HepG2 (cell line): ENCODE measurements around the gene RAPSN. TPM values are rescaled to one million over a fixed set of nuclear protein-coding genes. Genes with fewer than 3 reads are reported as not detected.
A peak's percentile ranks its signal among the peaks of the same experiment; 100 is the strongest.

Experiments
- ARID2 ChIP-seq: sonication (generic); formaldehyde crosslinking; IDR thresholded peaks from 2 replicates; pipeline ENCODE4 v1.8.1; 2022; ENCODE audit warnings: mild to moderate bottlenecking, missing genetic modification reagents, borderline replicate concordance
- DPF2 ChIP-seq: sonication (generic); formaldehyde crosslinking; IDR thresholded peaks from 2 replicates; pipeline ENCODE4 v1.4.0; 2020; ENCODE audit warnings: mild to moderate bottlenecking, low read depth, missing genetic modification reagents, borderline replicate concordance
- EEA1 ChIP-seq: sonication (generic); formaldehyde crosslinking; IDR thresholded peaks from 2 replicates; pipeline ENCODE4 v1.5.1; 2020; ENCODE audit warnings: mild to moderate bottlenecking, missing genetic modification reagents, borderline replicate concordance
- FOXO1 ChIP-seq: sonication (generic); formaldehyde crosslinking; IDR thresholded peaks from 2 replicates; pipeline ENCODE4 v1.4.0; 2020; ENCODE audit warnings: missing genetic modification reagents
- GMEB1 ChIP-seq: sonication (generic); formaldehyde crosslinking; IDR thresholded peaks from 2 replicates; pipeline ENCODE4 v1.5.1; 2020; ENCODE audit warnings: missing genetic modification reagents, mild to moderate bottlenecking, borderline replicate concordance
- KDM1A ChIP-seq: IDR thresholded peaks from 2 replicates; pipeline ENCODE4 v1.6.1; 2016; ENCODE audit warnings: missing compliant biosample characterization
- MXI1 ChIP-seq: IDR thresholded peaks from 3 replicates; pipeline ENCODE4 v1.6.1; 2012; ENCODE audit warnings: low read depth, low read length, inconsistent platforms, borderline replicate concordance
- NFKBIZ ChIP-seq: IDR thresholded peaks from 2 replicates; pipeline ENCODE4 v1.6.1; 2018; ENCODE audit warnings: missing genetic modification reagents, missing compliant biosample characterization
- SP1 ChIP-seq, 2 experiments: fragments of 450-650 bp in 1 of 2; sonication (generic) in 1 of 2; formaldehyde crosslinking in 1 of 2; IDR thresholded peaks; 2 replicates each; pipeline versions ENCODE4 v1.4.0 to v1.6.1; 2016 to 2020; ENCODE audit warnings: missing genetic modification reagents in 1 of 2
- TGIF2 ChIP-seq: IDR thresholded peaks from 2 replicates; pipeline ENCODE4 v1.6.1; 2016; ENCODE audit warnings: control low read depth, missing compliant biosample characterization
- TOPORS ChIP-seq: sonication (generic); formaldehyde crosslinking; IDR thresholded peaks from 2 replicates; pipeline ENCODE4 v1.8.0; 2023; ENCODE audit warnings: mild to moderate bottlenecking, missing genetic modification reagents
- ZNF451 ChIP-seq: sonication (generic); formaldehyde crosslinking; IDR thresholded peaks from 2 replicates; pipeline ENCODE4 v1.5.0; 2020; ENCODE audit warnings: mild to moderate bottlenecking, missing genetic modification reagents
- ZNF619 ChIP-seq: sonication (generic); formaldehyde crosslinking; IDR thresholded peaks from 2 replicates; pipeline ENCODE4 v1.4.0; 2020; ENCODE audit warnings: mild to moderate bottlenecking, missing genetic modification reagents
- polyA plus RNA-seq, 8 experiments: library from polyadenylated mRNA; depleted of rRNA in 3 of 8; stranded (reverse) in 7 of 8; unstranded in 1 of 8; fragments of >200 nt; fragmentation: Illumina TruSeq in 4 of 8; extraction: Trizol in 4 of 8; gene quantifications; 2 replicates each; pipeline versions ENCODE4 v1.2.1 to v1.2.3, GENCODE V29; 2011 to 2016; ENCODE audit warnings: low read depth in 4 of 8, missing spikeins in 1 of 8, mixed read lengths in 1 of 8; ENCODE audit not compliant: insufficient read depth in 1 of 8
- total RNA-seq, 5 experiments: library from RNA; depleted of rRNA; stranded (reverse); fragments of >200 nt; fragmentation: Illumina TruSeq; extraction: Trizol; gene quantifications; 2 replicates each; pipeline ENCODE4 v1.2.3, GENCODE V29; 2016; ENCODE audit warnings: low read depth in 1 of 5
- TF ChIP-seq, protein P1 (sequence below): IDR thresholded peaks from 2 replicates; pipeline ENCODE4 v1.6.1; 2016
- TF ChIP-seq, protein P2 (sequence below): sonication (generic); formaldehyde crosslinking; IDR thresholded peaks from 2 replicates; pipeline ENCODE4 v1.4.0; 2020; ENCODE audit warnings: mild to moderate bottlenecking, missing genetic modification reagents, borderline replicate concordance
- TF ChIP-seq, protein P3 (sequence below), 2 experiments: IDR thresholded peaks; 2 replicates each; pipeline ENCODE4 v1.6.1; 2011 to 2012; ENCODE audit warnings: low read length in 2 of 2, borderline replicate concordance in 1 of 2, low read depth in 1 of 2, mild to moderate bottlenecking in 1 of 2, moderate library complexity in 1 of 2
- TF ChIP-seq, protein P4 (sequence below): sonication (generic); formaldehyde crosslinking; IDR thresholded peaks from 2 replicates; pipeline ENCODE4 v1.8.0; 2022; ENCODE audit warnings: missing genetic modification reagents, mild to moderate bottlenecking, borderline replicate concordance

The RAPSN gene
- total and polyA plus RNA-seq, 2 of the 13 experiments (the other 11 are each of a cell fraction or from before 2014, with no cell fraction given): 0.15 to 1.2 TPM

DNA sequence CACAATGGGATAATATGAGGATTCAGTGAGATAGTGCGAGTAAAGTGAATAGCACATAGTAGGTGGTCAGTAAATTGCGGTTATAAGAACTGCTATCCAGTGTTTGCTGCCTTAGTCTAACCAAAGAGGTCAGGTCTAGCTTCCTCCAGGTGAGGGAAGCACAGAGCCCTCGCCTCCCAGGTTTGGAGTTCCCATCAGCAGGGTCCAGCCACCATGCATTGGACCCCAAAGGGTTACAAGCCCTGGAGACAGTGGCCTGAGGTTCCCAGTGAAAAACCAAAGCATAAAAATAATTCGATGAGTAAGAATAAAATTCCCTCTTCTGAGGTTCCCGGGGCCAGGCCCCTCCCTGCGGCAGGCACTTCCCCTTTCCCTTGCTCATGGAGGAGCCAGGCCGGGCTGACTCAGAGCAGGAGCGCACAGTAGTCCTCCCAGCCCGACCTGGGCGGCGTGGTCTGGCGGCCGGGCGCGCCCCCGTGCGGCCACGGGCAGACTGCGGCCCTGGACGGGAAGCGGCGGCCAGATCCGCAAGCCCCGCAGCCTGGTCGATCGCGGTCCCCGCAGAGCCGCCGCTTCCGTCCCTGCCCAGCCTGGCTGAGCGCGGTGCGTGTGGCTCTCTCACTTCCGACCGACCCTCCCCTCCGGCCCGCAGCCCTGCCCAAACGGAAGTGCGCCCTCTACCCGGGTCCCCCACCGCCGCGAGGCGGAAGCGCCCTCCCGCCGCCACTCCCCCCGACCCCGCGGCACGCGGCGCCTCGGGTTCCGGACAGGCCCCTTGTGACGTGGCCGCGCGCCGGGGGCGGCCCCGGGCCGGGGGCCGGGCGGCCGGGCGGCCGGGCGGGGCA lies 41.0 kb downstream of the RAPSN start, which contains the start of gene SLC39A13 (continued):
- TF ChIP-seq, protein P1, sequence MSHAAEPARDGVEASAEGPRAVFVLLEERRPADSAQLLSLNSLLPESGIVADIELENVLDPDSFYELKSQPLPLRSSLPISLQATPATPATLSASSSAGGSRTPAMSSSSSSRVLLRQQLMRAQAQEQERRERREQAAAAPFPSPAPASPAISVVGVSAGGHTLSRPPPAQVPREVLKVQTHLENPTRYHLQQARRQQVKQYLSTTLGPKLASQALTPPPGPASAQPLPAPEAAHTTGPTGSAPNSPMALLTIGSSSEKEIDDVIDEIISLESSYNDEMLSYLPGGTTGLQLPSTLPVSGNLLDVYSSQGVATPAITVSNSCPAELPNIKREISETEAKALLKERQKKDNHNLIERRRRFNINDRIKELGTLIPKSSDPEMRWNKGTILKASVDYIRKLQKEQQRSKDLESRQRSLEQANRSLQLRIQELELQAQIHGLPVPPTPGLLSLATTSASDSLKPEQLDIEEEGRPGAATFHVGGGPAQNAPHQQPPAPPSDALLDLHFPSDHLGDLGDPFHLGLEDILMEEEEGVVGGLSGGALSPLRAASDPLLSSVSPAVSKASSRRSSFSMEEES (CRISPR knock-in tag): no peak; the same call in 1 of the 2 replicates
- TF ChIP-seq TGIF2 (CRISPR knock-in tag) (no peak), SP1 (IDR thresholded peaks at IDR 0.05) (no peak), SP1 (CRISPR knock-in tag; IDR thresholded peaks at IDR 0.05) (peak; percentile 86), EEA1 (CRISPR knock-in tag) (no peak), ARID2 (CRISPR knock-in tag) (no peak), TOPORS (peak; percentile 46; the same call in 1 of the 2 replicates), ZNF451 (CRISPR knock-in tag) (peak; percentile 53; the same call in 1 of the 2 replicates), MXI1 (peak; percentile 62; the same call in 1 of the 3 replicates), DPF2 (CRISPR knock-in tag) (no peak), GMEB1 (CRISPR knock-in tag) (peak; percentile 81; the same call in 1 of the 2 replicates), KDM1A (CRISPR knock-in tag) (no peak), ZNF619 (peak; percentile 68; the same call in 1 of the 2 replicates), NFKBIZ (0 out of 2 replicates have a peak, but pooled peaks have one; percentile 26), FOXO1 (CRISPR knock-in tag) (peak; percentile 64)
- TF ChIP-seq, protein P2, sequence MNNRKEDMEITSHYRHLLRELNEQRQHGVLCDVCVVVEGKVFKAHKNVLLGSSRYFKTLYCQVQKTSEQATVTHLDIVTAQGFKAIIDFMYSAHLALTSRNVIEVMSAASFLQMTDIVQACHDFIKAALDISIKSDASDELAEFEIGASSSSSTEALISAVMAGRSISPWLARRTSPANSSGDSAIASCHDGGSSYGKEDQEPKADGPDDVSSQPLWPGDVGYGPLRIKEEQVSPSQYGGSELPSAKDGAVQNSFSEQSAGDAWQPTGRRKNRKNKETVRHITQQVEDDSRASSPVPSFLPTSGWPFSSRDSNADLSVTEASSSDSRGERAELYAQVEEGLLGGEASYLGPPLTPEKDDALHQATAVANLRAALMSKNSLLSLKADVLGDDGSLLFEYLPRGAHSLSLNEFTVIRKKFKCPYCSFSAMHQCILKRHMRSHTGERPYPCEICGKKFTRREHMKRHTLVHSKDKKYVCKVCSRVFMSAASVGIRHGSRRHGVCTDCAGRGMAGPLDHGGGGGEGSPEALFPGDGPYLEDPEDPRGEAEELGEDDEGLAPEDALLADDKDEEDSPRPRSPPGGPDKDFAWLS (CRISPR knock-in tag): 0 out of 2 replicates have a peak, but pooled peaks have one; percentile 35
- TF ChIP-seq, protein P3, sequence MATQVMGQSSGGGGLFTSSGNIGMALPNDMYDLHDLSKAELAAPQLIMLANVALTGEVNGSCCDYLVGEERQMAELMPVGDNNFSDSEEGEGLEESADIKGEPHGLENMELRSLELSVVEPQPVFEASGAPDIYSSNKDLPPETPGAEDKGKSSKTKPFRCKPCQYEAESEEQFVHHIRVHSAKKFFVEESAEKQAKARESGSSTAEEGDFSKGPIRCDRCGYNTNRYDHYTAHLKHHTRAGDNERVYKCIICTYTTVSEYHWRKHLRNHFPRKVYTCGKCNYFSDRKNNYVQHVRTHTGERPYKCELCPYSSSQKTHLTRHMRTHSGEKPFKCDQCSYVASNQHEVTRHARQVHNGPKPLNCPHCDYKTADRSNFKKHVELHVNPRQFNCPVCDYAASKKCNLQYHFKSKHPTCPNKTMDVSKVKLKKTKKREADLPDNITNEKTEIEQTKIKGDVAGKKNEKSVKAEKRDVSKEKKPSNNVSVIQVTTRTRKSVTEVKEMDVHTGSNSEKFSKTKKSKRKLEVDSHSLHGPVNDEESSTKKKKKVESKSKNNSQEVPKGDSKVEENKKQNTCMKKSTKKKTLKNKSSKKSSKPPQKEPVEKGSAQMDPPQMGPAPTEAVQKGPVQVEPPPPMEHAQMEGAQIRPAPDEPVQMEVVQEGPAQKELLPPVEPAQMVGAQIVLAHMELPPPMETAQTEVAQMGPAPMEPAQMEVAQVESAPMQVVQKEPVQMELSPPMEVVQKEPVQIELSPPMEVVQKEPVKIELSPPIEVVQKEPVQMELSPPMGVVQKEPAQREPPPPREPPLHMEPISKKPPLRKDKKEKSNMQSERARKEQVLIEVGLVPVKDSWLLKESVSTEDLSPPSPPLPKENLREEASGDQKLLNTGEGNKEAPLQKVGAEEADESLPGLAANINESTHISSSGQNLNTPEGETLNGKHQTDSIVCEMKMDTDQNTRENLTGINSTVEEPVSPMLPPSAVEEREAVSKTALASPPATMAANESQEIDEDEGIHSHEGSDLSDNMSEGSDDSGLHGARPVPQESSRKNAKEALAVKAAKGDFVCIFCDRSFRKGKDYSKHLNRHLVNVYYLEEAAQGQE (IDR thresholded peaks at IDR 0.05; ENCODE audit: borderline replicate concordance in 1 of 2, low read depth in 1 of 2, low read length in 2 of 2): peak in 1 of 2 experiments; percentile 11; a peak in 1 of 4 replicates
- TF ChIP-seq, protein P4, sequence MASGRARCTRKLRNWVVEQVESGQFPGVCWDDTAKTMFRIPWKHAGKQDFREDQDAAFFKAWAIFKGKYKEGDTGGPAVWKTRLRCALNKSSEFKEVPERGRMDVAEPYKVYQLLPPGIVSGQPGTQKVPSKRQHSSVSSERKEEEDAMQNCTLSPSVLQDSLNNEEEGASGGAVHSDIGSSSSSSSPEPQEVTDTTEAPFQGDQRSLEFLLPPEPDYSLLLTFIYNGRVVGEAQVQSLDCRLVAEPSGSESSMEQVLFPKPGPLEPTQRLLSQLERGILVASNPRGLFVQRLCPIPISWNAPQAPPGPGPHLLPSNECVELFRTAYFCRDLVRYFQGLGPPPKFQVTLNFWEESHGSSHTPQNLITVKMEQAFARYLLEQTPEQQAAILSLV (CRISPR knock-in tag): peak; percentile 71; the same call in 1 of the 2 replicates
